ENCODE results near the gene MAST4.

MAST4 gene

GRCh38 chr5:66702426-66702825 lies 106.2 kb downstream of the MAST4 start:
- TF ChIP-seq CTCF (conservative IDR thresholded peaks at IDR 0.05; ENCODE audit: low read depth, low read length): no peak
- H3K4me3 ChIP-seq (ENCODE audit: low read depth, low read length): no peak overlapping the region
- DNase-seq (ENCODE audit: low read depth): no peak

DNA sequence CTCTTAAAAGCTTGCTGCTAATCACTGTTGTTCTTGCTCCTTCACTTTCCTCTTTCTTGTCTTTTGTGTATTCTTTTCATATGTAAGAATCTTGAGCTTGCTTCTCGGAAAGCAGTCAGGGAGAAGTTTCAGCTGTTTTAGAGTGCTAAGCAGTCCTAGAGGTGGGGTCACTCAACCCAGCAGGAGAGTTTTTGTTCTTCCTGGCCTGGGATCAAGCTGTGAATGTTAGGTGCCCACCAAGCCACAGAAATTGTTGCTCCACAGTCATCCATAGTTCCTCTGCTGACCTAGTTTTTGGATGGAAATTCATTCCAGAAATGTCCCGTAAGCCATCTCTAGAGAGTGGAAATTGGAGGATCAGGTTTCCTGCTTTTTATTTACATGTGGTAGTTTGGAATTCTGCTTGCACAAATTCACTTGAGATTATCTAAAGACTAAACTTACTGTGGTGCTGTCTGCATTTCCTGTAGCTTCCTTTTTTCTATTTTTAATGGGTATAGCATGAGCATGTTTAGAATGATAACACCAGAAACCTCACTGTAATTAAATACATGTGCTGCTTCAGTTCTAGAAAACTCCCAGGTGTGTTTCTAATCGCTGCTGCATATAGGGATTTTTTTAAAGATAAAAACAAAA lies 108.7 kb downstream of the MAST4 start:
- DNase-seq (ENCODE audit: low read depth): peak; percentile 14
- no peak for TF ChIP-seq CTCF (conservative IDR thresholded peaks at IDR 0.05; ENCODE audit: low read depth, low read length)
- H3K4me3 ChIP-seq (ENCODE audit: low read depth, low read length): no peak overlapping the region

GRCh38 chr5:66708368-66708767 lies 112.2 kb downstream of the MAST4 start:
- no peak for TF ChIP-seq CTCF (conservative IDR thresholded peaks at IDR 0.05; ENCODE audit: low read depth, low read length)
- DNase-seq (ENCODE audit: low read depth): no peak
- H3K4me3 ChIP-seq (ENCODE audit: low read depth, low read length): no peak overlapping the region

DNA sequence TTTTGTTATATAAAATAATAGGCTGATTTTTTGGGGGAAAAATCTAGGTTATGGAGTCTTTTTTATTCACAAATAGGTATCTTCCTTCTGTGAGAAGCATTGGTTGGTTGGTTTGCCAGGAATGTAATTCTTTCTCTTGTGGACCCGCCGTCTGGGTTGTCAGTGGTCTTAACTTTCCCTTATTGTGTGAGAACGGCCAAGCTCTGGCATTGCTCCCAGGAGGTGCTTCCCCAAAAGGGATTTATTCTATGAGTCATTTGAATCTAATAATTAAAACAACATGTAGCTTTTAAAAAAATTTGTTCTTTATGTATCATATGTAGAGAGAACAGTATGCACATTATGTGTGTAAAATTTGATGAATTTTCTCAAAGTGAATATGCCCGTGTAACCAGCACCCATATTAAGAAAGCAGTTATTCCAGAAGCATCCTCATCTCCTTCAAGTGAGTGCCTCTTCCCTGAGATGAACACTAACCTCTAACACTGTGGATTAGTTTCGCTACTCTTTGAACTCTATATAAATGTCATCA lies 114.4 kb downstream of the MAST4 start:
- no peak for TF ChIP-seq CTCF (conservative IDR thresholded peaks at IDR 0.05; ENCODE audit: low read depth, low read length)
- no peak overlapping the region for H3K4me3 ChIP-seq (ENCODE audit: low read depth, low read length)
- peak; percentile 5 for DNase-seq (ENCODE audit: low read depth)

- H3K4me3 ChIP-seq (ENCODE audit: low read depth, low read length): no peak overlapping the region
- TF ChIP-seq CTCF (conservative IDR thresholded peaks at IDR 0.05; ENCODE audit: low read depth, low read length): no peak
- peak; percentile 8 for DNase-seq (ENCODE audit: low read depth)
Measured at GRCh38 chr5:66713998-66714397, 117.8 kb downstream of the MAST4 start.

DNA sequence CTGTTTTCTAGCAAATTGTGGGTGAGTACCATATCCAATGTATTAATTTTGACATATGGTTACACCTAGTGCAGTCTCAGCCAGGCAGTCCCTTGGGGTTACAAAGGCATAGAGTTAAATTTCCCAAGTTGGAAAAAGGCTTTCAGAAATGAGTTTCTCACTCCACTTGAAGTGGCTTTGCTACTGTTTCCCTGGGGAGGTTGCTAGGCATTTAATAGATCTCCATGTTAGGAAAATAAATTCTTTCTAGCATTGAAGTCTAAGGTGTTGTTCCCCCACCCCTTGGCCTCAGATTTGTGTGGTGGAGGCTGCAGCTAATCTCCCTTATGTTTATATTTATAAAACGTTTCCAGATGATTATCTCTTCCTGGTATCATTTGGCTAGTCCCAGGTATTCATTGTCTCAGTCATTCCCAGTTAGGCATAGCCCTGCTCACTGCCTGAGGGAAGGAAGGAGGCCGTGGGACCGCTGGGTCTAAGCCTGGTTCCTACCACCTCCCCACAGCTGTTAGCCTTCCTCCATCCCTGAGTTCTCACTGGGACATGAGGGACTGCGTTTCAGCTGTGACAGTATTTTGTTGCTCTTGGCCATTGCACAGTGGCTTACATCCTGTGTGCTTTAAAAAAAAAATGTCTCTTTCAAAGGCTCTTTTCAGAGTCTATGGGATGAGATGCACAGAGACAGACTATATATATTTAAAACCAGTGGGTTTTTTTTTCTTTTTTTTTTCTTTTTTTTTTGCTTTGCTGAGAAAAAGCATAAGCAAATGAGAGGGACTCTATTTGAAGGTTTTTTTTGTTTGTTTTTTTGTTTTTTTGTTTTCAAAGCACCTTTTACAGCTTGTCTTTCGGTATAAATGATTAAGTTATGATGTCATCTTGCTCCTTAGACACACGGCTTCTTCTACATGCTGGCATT lies 121.5 kb downstream of the MAST4 start:
- DNase-seq (ENCODE audit: low read depth): no peak
- no peak for TF ChIP-seq CTCF (conservative IDR thresholded peaks at IDR 0.05; ENCODE audit: low read depth, low read length)
- no peak overlapping the region for H3K4me3 ChIP-seq (ENCODE audit: low read depth, low read length)

All from choroid plexus epithelial cell (primary cell).